ENCODE measurements around the gene MMD2.

DNA sequence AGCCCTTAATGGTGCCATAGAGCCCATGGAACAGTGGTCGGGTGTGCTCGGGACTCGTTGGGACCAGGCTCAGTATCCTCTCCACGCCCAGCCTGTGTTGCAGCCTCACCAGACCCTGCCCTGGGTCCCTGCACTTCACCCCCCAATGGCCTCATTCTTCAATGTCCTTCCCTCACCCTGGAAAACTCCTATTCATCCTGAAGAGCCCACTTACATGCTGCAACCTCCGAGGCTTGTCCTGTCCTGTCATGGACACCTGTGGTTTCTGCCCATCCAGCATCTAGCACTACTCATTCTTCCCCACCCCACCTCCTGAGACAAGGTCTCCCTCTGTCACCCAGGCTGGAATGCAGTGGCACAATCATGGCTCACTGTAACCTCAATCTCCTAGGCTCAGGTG, 7.7 kb downstream of the MMD2 start:
- TF ChIP-seq, protein P1, sequence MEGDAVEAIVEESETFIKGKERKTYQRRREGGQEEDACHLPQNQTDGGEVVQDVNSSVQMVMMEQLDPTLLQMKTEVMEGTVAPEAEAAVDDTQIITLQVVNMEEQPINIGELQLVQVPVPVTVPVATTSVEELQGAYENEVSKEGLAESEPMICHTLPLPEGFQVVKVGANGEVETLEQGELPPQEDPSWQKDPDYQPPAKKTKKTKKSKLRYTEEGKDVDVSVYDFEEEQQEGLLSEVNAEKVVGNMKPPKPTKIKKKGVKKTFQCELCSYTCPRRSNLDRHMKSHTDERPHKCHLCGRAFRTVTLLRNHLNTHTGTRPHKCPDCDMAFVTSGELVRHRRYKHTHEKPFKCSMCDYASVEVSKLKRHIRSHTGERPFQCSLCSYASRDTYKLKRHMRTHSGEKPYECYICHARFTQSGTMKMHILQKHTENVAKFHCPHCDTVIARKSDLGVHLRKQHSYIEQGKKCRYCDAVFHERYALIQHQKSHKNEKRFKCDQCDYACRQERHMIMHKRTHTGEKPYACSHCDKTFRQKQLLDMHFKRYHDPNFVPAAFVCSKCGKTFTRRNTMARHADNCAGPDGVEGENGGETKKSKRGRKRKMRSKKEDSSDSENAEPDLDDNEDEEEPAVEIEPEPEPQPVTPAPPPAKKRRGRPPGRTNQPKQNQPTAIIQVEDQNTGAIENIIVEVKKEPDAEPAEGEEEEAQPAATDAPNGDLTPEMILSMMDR (IDR thresholded peaks at IDR 0.05; ENCODE audit: insufficient read depth, low read length, poor library complexity, severe bottlenecking) = no peak
- TF ChIP-seq EZH2phosphoT487 (conservative IDR thresholded peaks at IDR 0.05; ENCODE audit: low read length) = no peak
